GM12875 (cell line): Measurements from ENCODE around the gene C9orf43.

ENCODE experiments used
- H3K4me3 ChIP-seq: one replicate; pipeline ENCODE4 v1.5.1; 2011; ENCODE audit warnings: low read depth, low read length, control low read depth
- TF ChIP-seq, protein P1 (sequence below): IDR thresholded peaks from 2 replicates; pipeline ENCODE4 v1.5.1; 2011; ENCODE audit warnings: low read depth, mild to moderate bottlenecking, control low read depth, inconsistent platforms, low read length, moderate library complexity, borderline replicate concordance; ENCODE audit not compliant: insufficient read depth

C9orf43 gene

DNA sequence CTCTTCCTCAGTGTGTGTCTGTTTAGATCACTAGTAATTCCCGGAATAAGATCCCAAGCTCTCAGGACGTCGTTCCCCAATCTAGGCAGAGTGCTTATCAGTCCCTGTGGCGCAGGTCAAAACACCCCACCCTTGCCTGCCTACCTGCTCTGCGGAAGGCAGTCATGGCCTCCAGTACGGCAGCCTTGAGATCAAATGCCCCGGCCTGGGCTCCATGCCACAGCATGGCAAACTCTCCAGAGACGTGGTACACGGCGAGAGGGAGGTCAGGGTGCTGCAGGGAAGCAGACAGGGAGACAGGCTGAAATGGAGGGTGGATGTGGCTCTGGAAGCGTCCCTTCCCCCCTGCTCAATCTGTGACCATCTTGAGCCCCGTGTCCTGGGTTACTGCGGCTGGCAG is 21.7 kb upstream of the C9orf43 start:
- H3K4me3 ChIP-seq: no peak overlapping the region
- TF ChIP-seq, protein P1, sequence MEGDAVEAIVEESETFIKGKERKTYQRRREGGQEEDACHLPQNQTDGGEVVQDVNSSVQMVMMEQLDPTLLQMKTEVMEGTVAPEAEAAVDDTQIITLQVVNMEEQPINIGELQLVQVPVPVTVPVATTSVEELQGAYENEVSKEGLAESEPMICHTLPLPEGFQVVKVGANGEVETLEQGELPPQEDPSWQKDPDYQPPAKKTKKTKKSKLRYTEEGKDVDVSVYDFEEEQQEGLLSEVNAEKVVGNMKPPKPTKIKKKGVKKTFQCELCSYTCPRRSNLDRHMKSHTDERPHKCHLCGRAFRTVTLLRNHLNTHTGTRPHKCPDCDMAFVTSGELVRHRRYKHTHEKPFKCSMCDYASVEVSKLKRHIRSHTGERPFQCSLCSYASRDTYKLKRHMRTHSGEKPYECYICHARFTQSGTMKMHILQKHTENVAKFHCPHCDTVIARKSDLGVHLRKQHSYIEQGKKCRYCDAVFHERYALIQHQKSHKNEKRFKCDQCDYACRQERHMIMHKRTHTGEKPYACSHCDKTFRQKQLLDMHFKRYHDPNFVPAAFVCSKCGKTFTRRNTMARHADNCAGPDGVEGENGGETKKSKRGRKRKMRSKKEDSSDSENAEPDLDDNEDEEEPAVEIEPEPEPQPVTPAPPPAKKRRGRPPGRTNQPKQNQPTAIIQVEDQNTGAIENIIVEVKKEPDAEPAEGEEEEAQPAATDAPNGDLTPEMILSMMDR: no peak

DNA sequence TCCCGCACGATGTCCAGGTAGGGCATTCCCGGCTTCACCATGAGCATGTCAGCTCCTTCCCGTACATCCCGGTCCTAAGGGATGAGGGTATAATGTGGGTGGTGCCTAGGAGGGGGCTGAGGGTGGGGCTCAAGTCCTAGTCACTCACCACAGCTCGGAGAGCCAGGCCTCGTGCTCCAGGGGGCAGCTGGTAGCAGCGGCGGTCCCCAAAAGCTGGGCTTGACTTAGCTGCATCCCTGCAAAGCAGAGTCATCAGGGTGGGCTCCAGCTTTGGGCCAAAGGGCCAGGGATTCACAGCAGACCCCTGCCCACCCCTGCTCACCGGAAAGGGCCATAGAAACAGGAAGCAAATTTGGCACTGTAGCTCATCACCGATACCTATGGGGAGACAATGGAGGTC is 21.1 kb upstream of the C9orf43 start:
- H3K4me3 ChIP-seq: no peak overlapping the region
- TF ChIP-seq, protein P1: no peak

- TF ChIP-seq, protein P1: no peak
- H3K4me3 ChIP-seq: no peak overlapping the region
Observed at GRCh38 chr9:113390192-113390960, 20.2 kb upstream of the C9orf43 start.

- H3K4me3 ChIP-seq: no peak overlapping the region
- TF ChIP-seq, protein P1: no peak
Observed at GRCh38 chr9:113391917-113392316, 18.6 kb upstream of the C9orf43 start.

DNA sequence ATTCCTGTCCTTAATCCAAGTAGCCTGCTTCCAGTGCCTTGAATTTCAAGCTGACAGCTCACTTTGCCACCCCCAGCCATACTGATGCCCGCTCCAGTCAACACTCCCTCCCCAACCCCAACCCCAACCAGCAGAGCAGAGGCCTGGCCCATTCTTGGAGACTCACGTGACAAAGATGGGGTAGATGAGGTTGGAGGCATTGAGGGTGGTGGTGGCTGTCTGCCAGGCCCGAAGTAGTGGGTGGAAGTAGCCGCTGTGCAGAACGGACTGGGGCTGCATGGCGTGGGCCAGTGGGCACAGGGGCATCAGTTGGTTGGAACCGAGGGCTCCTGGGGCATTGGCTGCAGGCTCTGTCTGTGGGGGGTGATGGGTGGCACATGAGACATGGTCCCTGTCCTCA is 17.3 kb upstream of the C9orf43 start:
- TF ChIP-seq, protein P1: no peak
- H3K4me3 ChIP-seq: no peak overlapping the region

GRCh38 chr9:113395000-113395861 is 15.3 kb upstream of the C9orf43 start:
- TF ChIP-seq, protein P1: no peak
- no peak overlapping the region for H3K4me3 ChIP-seq
